ENCODE results near the gene CHMP5.

DNA sequence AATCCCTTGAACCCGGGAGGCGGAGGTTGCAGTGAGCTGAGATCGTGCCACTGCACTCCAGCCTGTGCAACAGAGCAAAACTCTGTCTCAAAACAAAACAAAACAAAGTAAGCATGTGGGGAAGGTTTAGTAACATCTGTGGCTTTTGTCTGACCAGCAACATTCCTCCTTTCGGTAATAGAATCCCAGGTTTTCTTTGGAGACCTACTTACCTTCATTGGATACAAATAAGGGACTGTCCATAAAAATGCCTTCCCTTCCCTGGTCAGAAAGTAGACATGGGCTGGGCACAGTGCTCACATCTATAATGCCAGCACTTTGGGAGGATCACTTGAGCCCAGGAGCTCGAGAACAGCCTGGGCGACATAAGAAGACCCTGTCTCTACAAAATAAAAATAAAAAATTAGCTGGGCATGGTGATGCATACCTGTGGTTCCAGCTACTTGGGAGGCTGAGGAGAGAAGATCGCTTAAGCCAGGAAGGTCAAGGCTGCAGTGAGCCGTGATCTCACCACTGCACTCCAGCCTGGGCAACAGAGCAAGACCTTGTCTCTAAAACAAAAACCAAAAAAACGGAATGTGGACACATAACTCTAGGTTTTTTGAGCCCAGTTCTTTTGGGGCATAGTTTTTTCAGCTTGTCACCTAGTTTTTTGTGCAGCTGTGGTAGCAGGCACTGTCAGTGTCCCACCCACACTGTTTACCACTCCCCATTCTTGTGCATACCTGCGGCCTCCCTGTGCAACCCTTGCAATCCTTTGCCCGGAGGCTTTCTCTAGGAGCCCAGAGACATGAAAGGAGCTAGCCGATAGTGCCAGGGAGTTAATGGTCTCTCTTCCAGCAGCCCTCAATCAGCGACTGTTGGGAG is 33.9 kb upstream of the CHMP5 start:
- TF ChIP-seq, protein P1, sequence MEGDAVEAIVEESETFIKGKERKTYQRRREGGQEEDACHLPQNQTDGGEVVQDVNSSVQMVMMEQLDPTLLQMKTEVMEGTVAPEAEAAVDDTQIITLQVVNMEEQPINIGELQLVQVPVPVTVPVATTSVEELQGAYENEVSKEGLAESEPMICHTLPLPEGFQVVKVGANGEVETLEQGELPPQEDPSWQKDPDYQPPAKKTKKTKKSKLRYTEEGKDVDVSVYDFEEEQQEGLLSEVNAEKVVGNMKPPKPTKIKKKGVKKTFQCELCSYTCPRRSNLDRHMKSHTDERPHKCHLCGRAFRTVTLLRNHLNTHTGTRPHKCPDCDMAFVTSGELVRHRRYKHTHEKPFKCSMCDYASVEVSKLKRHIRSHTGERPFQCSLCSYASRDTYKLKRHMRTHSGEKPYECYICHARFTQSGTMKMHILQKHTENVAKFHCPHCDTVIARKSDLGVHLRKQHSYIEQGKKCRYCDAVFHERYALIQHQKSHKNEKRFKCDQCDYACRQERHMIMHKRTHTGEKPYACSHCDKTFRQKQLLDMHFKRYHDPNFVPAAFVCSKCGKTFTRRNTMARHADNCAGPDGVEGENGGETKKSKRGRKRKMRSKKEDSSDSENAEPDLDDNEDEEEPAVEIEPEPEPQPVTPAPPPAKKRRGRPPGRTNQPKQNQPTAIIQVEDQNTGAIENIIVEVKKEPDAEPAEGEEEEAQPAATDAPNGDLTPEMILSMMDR (conservative IDR thresholded peaks at IDR 0.05 in 1 of 2, IDR thresholded peaks at IDR 0.05 in 1 of 2; ENCODE audit: low read depth in 1 of 2, low read length in 2 of 2) = no peak
- TF ChIP-seq EZH2 (IDR thresholded peaks at IDR 0.05; ENCODE audit: low read length, missing control alignments) = no peak
